SU-DHL-6 (cell line): ENCODE measurements around the gene FCHSD2.

Experiments used
- H2AFZ ChIP-seq: fragments of 200-600 bp; sonication (generic); 2 replicates; pipeline ENCODE4 v1.6.1; 2014; ENCODE audit warnings: low read depth, mild to moderate bottlenecking, moderate library complexity, mixed read lengths, antibody characterized with exemption, low read length; ENCODE audit not compliant: severe bottlenecking
- H3F3A ChIP-seq: fragments of 200-600 bp; shearing (Covaris generic); 2 replicates; pipeline ENCODE4 v1.6.0; 2016; ENCODE audit warnings: antibody characterized with exemption, mild to moderate bottlenecking; ENCODE audit not compliant: insufficient read depth
- H3K27ac ChIP-seq: fragments of 200-600 bp; sonication (generic); 2 replicates; pipeline ENCODE4 v1.5.1; 2016; ENCODE audit warnings: low read depth, mild to moderate bottlenecking, low read length, moderate library complexity, mixed read lengths
- H3K27me3 ChIP-seq: fragments of 200-600 bp; sonication (generic), shearing (Covaris generic); 2 replicates; pipeline ENCODE4 v1.6.0; 2014; ENCODE audit warnings: mild to moderate bottlenecking, low read length
- H3K36me3 ChIP-seq: fragments of 200-600 bp; sonication (generic); 2 replicates; pipeline ENCODE4 v1.6.1; 2014; ENCODE audit warnings: mild to moderate bottlenecking, low read length, mixed read lengths
- H3K4me2 ChIP-seq: fragments of 300-600, 200-600 bp; shearing (Covaris generic), sonication (generic); 2 replicates; pipeline ENCODE4 v1.6.0; 2014; ENCODE audit warnings: low read length, low read depth, mild to moderate bottlenecking; ENCODE audit not compliant: poor library complexity, severe bottlenecking
- H3K4me3 ChIP-seq: fragments of 200-600 bp; sonication (generic); 2 replicates; pipeline ENCODE4 v1.5.1; 2014; ENCODE audit warnings: antibody characterized with exemption, low read length, mild to moderate bottlenecking, mixed read lengths; ENCODE audit not compliant: insufficient read depth, poor library complexity, severe bottlenecking
- H3K79me2 ChIP-seq: fragments of 200-600 bp; sonication (generic); 2 replicates; pipeline ENCODE4 v1.6.1; 2014; ENCODE audit warnings: mild to moderate bottlenecking, low read length, moderate library complexity; ENCODE audit not compliant: insufficient read depth
- H3K9ac ChIP-seq: fragments of 200-600 bp; sonication (generic); 2 replicates; pipeline ENCODE4 v1.7.0; 2014; ENCODE audit warnings: mild to moderate bottlenecking, low read length
- H3K9me2 ChIP-seq: fragments of 200-600 bp; sonication (generic); replicated peaks from 2 replicates; pipeline ENCODE4 v1.6.1; 2014; ENCODE audit warnings: low read length; ENCODE audit not compliant: insufficient read depth
- H3K9me3 ChIP-seq: fragments of 200-600 bp; sonication (generic); 2 replicates; pipeline ENCODE4 v1.6.1; 2014; ENCODE audit warnings: low read length, mixed read lengths; ENCODE audit not compliant: insufficient read depth
- H4K20me1 ChIP-seq: fragments of 200-600 bp; sonication (generic); 2 replicates; pipeline ENCODE4 v1.6.1; 2014; ENCODE audit warnings: low read depth, mild to moderate bottlenecking, antibody characterized with exemption, low read length, moderate library complexity, mixed read lengths
- EZH2phosphoT487 ChIP-seq: fragments of 200-600 bp; sonication (generic), shearing (Covaris generic); conservative IDR thresholded peaks from 2 replicates; pipeline ENCODE4 v1.6.1; 2018; ENCODE audit warnings: mild to moderate bottlenecking, antibody characterized with exemption, low read length, moderate library complexity, mixed read lengths
- TF ChIP-seq, protein P1 (sequence below): fragments of 200-600 bp; sonication (generic); IDR thresholded peaks from one replicate; pipeline ENCODE4 v1.5.1; 2017; ENCODE audit warnings: antibody characterized with exemption, mild to moderate bottlenecking, low read length, moderate library complexity; ENCODE audit not compliant: insufficient read depth, poor library complexity, severe bottlenecking

The FCHSD2 gene

DNA sequence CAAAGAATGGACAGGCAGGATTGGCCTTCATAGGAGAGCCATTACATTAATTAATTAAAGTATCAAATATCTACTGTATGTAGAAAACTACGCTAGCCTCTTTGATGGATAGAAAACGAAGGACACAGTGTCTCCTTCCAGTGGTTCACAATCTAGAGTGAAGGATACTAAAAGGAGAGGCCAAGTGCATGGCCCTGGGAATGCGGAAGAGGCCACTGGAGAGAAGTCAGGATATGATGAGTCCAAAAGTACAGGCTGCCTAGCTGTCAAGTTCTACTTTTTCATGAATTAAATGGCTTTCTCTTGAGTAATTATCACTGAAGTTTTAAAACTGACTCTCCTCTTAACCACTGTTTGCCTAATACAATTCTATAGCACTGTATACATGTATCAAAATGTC is 286.1 kb downstream of the FCHSD2 start:
- Histone ChIP-seq H4K20me1 (peaks cover 4% of the 10 kb centered on the region; the same call in 1 of the 2 replicates), H3K9me2 (no peaks in the 10 kb centered on the region), H3K9me3 (no peaks in the 10 kb centered on the region), H3K9ac (no peak overlapping the region), H2AFZ (no peak overlapping the region), H3K36me3 (peaks cover 32% of the 10 kb centered on the region), H3K4me2 (no peak overlapping the region), H3F3A (no peaks in the 10 kb centered on the region; the same call in 1 of the 2 replicates), H3K79me2 (peaks cover 49% of the 10 kb centered on the region), H3K27me3 (no peaks in the 10 kb centered on the region), H3K4me3 (no peak overlapping the region), H3K27ac (no peak overlapping the region)
- TF ChIP-seq, protein P1, sequence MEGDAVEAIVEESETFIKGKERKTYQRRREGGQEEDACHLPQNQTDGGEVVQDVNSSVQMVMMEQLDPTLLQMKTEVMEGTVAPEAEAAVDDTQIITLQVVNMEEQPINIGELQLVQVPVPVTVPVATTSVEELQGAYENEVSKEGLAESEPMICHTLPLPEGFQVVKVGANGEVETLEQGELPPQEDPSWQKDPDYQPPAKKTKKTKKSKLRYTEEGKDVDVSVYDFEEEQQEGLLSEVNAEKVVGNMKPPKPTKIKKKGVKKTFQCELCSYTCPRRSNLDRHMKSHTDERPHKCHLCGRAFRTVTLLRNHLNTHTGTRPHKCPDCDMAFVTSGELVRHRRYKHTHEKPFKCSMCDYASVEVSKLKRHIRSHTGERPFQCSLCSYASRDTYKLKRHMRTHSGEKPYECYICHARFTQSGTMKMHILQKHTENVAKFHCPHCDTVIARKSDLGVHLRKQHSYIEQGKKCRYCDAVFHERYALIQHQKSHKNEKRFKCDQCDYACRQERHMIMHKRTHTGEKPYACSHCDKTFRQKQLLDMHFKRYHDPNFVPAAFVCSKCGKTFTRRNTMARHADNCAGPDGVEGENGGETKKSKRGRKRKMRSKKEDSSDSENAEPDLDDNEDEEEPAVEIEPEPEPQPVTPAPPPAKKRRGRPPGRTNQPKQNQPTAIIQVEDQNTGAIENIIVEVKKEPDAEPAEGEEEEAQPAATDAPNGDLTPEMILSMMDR: no peak
- TF ChIP-seq EZH2phosphoT487: no peak

DNA sequence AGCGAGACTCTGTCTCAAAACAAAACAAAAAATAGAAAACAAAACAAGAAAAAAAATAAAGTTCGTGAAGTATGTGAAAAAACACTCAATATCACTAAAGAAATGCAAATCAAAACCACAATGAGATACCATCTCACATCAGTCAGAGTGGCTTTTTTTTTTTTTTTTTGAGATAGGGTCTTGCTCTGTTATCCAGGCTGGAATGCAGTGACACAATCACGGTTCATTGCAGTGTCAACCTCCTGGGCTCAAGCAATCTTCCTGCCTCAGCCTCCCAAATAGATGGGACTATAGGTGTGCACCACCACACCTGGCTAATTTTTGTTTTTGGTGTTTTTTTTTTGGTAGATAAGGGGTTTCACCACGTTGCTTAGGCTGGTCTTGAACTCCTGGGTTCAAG is 290.4 kb downstream of the FCHSD2 start:
- Histone ChIP-seq H3K9me2 (no peaks in the 10 kb centered on the region), H3K9ac (no peak overlapping the region), H3F3A (no peaks in the 10 kb centered on the region; the same call in 1 of the 2 replicates), H3K27ac (no peak overlapping the region), H3K36me3 (peaks cover 21% of the 10 kb centered on the region; the same call in 1 of the 2 replicates), H2AFZ (no peak overlapping the region), H3K4me3 (no peak overlapping the region), H4K20me1 (peaks cover 4% of the 10 kb centered on the region; the same call in 1 of the 2 replicates), H3K4me2 (no peak overlapping the region), H3K9me3 (no peaks in the 10 kb centered on the region), H3K79me2 (peaks cover 31% of the 10 kb centered on the region), H3K27me3 (no peaks in the 10 kb centered on the region)
- TF ChIP-seq, protein P1: no peak

DNA sequence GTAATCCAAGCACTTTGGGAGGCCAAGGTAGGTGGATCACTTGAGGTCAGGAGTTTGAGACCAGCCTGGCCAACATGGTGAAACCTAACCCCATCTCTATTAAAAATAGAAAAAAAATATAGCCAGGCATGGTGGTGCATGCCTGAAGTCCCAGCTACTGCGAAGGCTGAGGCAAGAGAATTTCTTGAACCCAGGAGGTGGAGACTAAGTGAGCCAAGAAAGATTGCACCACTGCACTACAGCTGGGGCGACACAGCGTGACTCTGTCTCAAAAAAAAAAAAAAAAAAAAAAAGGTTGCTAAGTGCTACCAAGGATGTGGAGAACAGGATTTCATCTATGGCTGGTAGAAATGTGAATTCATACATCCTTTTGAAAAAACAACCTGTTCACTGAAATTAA is 291.3 kb downstream of the FCHSD2 start:
- Histone ChIP-seq H4K20me1 (peaks cover 4% of the 10 kb centered on the region; the same call in 1 of the 2 replicates), H3K4me2 (no peak overlapping the region), H3F3A (no peaks in the 10 kb centered on the region), H3K9me2 (no peaks in the 10 kb centered on the region), H3K27ac (no peak overlapping the region), H3K4me3 (no peak overlapping the region), H3K9ac (no peak overlapping the region), H3K9me3 (no peaks in the 10 kb centered on the region), H2AFZ (no peak overlapping the region), H3K36me3 (peaks cover 24% of the 10 kb centered on the region; the same call in 1 of the 2 replicates), H3K79me2 (peaks cover 23% of the 10 kb centered on the region), H3K27me3 (no peaks in the 10 kb centered on the region)
- TF ChIP-seq, protein P1: no peak
- TF ChIP-seq EZH2phosphoT487: no peak
